Measurements from ENCODE around the gene JTB.

Gene JTB

DNA sequence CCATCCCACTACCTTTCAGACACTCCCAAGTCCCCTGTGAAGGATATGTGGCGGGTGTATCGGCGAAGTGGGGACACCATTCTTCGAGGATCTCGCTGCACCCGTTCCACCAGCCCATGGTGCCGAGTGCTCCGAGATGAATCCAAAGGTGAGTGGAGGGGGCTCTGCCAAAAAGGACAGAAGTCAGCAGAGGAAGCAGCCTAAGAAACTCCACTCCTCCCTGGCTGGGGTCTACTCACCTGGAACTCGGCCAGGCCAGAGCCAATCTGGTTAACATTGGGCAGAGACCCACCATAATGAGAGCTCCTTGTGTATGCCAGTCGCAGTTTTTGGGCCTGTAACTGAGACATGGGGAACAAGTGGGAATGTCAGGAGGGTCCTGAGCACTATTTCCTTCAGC lies 22.6 kb downstream of the JTB start:
- no peak for DNase-seq (ENCODE audit: low spot score in 2 of 2)
- Mint-ChIP-seq H3K4me3 (no peak overlapping the region), H3K36me3 (peaks cover 35% of the 10 kb centered on the region), H3K27me3 (no peaks in the 10 kb centered on the region), H3K4me1 (peaks cover 46% of the 10 kb centered on the region), H3K9me3 (no peaks in the 10 kb centered on the region), H3K27ac (peak overlapping the region; percentile 80)
- ATAC-seq (ENCODE audit: low read depth) = no peak

DNA sequence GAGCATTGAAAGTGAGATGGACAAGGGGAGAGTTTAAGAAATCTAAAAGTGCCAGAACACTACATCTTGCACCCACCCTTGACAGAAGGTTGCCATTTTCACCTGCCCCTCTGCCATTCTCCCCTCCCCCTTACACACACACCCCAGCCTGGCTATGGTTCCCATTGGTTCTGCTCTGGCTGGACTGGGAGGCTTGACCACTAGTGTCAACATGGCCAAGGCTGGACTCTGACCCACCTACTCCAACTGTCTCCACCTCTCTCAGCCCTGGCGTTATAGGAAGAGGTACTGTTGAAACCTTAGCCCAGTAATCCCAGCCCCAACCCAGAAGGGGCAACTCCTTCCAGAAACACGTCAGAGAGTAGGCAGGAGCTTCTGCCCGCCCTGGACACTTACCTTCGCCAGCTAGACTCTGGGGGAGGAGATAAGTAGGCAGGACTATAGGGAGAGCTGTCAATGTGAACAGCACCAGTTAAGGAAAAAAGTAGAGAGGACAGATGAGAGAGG lies 23.6 kb downstream of the JTB start:
- no peak for ATAC-seq (ENCODE audit: low read depth)
- H3K4me3 Mint-ChIP-seq = no peak overlapping the region
- no peaks in the 10 kb centered on the region for H3K9me3 Mint-ChIP-seq
- peaks cover 38% of the 10 kb centered on the region for H3K36me3 Mint-ChIP-seq
- H3K4me1 Mint-ChIP-seq = peaks cover 46% of the 10 kb centered on the region
- no peaks in the 10 kb centered on the region for H3K27me3 Mint-ChIP-seq
- DNase-seq (ENCODE audit: low spot score in 2 of 2) = no peak
- H3K27ac Mint-ChIP-seq = peak overlapping the region; percentile 80

GRCh38 chr1:153951801-153952200 lies 25.7 kb downstream of the JTB start:
- Mint-ChIP-seq H3K4me1 (peaks cover 46% of the 10 kb centered on the region), H3K4me3 (no peak overlapping the region), H3K9me3 (no peaks in the 10 kb centered on the region), H3K27me3 (no peaks in the 10 kb centered on the region), H3K27ac (no peak overlapping the region), H3K36me3 (peaks cover 42% of the 10 kb centered on the region)
- no peak for DNase-seq (ENCODE audit: low spot score in 2 of 2)
- no peak for ATAC-seq (ENCODE audit: low read depth)

GRCh38 chr1:153951183-153951582 lies 26.3 kb downstream of the JTB start:
- Mint-ChIP-seq H3K4me3 (no peak overlapping the region), H3K9me3 (no peaks in the 10 kb centered on the region), H3K36me3 (peaks cover 42% of the 10 kb centered on the region), H3K4me1 (peaks cover 42% of the 10 kb centered on the region), H3K27ac (peak overlapping the region; percentile 56), H3K27me3 (no peaks in the 10 kb centered on the region)
- DNase-seq (ENCODE audit: low spot score in 2 of 2) (no peak), ATAC-seq (ENCODE audit: low read depth) (no peak)

DNA sequence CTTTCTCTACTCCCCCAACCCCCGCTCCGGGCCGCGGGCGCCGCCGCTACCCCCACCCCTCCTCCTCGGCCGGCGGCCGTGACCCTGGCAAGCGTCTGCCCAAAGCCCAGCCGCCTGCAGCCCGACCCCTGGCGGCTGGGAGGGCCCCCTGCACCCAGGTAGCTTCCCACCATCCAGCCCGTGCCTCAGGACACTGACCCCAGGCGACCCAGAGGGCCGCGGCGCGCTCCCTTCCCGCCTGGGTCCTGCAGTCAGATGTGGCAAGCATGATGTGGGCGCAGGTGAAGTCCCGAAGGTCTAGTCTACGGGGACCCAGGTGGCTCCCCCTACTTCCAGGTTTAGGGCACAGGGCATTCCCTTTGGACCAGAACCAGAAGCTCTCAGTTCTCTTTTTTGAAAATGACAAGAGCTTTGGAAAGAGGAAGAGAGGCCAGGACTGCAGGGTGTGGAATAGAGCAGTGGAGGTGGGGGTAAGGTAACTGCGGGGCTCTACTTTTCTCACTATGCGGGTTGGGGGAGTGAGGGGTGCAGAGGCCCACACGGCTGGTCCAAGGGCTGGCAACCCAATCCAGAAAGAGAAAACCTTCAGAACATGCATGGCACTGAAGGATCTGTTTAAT lies 30.7 kb downstream of the JTB start, which contains the start of gene DENND4B:
TSS of gene DENND4B (minus strand) at position 97 of the 620 bp plus-strand sequence. CDS start 2,344 bp downstream, outside the sequence.
- Mint-ChIP-seq H3K4me1 (peaks cover 44% of the 10 kb centered on the region), H3K36me3 (peaks cover 35% of the 10 kb centered on the region), H3K27ac (peak within 1 kb of the TSS; percentile 98), H3K4me3 (peak within 1 kb of the TSS; percentile 97), H3K9me3 (no peaks in the 10 kb centered on the region), H3K27me3 (no peaks in the 10 kb centered on the region)
- peak; percentile 73 to 77 for DNase-seq (ENCODE audit: low spot score in 2 of 2)
- peak; percentile 42 for ATAC-seq (ENCODE audit: low read depth)

- H3K9me3 Mint-ChIP-seq = no peaks in the 10 kb centered on the region
- peaks cover 40% of the 10 kb centered on the region for H3K4me1 Mint-ChIP-seq
- peak overlapping the region; percentile 98 for H3K27ac Mint-ChIP-seq
- peak; percentile 74 for ATAC-seq (ENCODE audit: low read depth)
- H3K36me3 Mint-ChIP-seq = peaks cover 29% of the 10 kb centered on the region
- DNase-seq (ENCODE audit: low spot score in 2 of 2) = peak; percentile 90 to 95
- H3K27me3 Mint-ChIP-seq = no peaks in the 10 kb centered on the region
- H3K4me3 Mint-ChIP-seq = peak overlapping the region; percentile 97
These were observed 31.5 kb downstream of the JTB start for GRCh38 chr1:153945795-153946621.

DNA sequence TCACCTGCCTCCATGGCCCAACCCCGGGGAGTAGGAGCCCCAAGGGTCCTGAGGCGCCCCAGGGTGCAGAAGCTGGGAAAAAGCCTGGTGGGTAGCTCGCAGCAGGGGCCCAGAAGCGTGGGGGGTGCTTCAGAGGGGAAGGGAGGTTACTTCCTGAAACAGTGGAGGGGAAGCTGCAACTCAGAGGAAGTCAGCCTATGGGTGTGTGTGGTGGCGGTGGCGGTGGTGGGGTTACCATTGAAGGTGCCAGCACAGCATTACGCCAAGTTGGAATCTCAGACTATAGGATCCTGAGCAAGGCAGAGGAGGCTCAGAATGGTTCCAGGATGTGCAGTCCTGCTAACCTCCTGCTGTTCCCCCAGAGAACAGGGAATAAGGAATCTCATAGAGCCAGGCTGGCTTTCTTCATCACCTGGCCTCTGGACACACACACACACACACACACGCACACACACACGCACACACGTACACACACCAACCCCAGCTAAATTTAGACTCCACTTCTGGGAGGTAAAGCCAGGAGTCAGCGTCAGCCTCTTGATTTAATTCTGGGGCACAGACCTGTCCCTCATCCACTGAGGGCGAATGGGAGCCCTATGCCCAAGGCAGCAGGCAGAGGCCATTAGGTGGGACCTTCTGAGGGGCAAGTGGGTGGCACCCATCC lies 32.2 kb downstream of the JTB start:
- DNase-seq (ENCODE audit: low spot score in 2 of 2) (peak; percentile 69 to 79), ATAC-seq (ENCODE audit: low read depth) (peak; percentile 55)
- Mint-ChIP-seq H3K4me1 (peaks cover 38% of the 10 kb centered on the region), H3K27ac (peak overlapping the region; percentile 98), H3K9me3 (no peaks in the 10 kb centered on the region), H3K4me3 (peak overlapping the region; percentile 97), H3K27me3 (no peaks in the 10 kb centered on the region), H3K36me3 (peaks cover 26% of the 10 kb centered on the region)

- H3K36me3 Mint-ChIP-seq = peaks cover 27% of the 10 kb centered on the region
- no peak for ATAC-seq (ENCODE audit: low read depth)
- H3K27ac Mint-ChIP-seq = peak overlapping the region; percentile 98
- peak overlapping the region; percentile 97 for H3K4me3 Mint-ChIP-seq
- peaks cover 38% of the 10 kb centered on the region for H3K4me1 Mint-ChIP-seq
- H3K27me3 Mint-ChIP-seq = no peaks in the 10 kb centered on the region
- H3K9me3 Mint-ChIP-seq = no peaks in the 10 kb centered on the region
- DNase-seq (ENCODE audit: low spot score in 2 of 2) = no peak
These were observed 32.7 kb downstream of the JTB start for GRCh38 chr1:153944827-153945117.

DNA sequence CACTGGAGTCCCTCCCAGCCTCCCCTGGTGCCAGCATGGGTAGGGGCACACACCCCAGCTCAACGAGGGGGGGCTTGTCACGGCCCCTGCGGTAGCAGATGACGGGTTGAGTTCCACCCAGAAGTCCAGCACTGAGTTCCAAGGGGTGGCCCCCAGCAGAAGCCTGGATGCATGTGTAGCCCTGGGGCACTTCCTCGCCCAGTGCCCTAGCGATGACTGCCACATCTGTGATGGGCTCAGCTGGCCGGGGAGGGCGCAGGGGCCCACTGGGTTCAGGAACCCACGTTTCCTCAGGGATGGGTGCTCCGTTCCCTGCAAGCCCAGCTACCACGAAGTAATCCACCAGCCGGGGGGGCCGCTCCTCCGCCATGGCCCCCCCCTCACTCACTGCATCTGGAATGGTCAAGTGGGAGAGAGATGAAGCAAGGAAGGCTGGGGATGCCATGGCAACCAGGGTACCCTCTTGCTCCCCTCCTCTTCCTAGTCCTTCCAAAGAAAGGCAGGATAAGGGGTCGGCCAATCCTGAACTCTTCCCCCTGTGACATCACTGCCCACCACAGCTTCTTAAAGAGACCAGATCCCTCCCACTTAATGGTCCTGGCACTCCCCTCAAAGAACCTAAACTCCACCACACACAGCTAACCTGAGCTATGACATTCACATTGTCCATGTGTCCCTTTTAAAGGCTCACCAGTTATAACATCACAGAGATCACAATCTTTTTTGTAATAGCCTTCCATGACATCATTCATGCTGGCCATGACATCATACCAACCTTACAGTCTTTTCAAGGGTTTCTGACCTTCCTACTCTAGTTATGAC lies 33.3 kb downstream of the JTB start:
- Mint-ChIP-seq H3K4me1 (peaks cover 39% of the 10 kb centered on the region), H3K36me3 (peaks cover 30% of the 10 kb centered on the region), H3K27ac (peak overlapping the region; percentile 98), H3K9me3 (no peaks in the 10 kb centered on the region), H3K4me3 (peak overlapping the region; percentile 97), H3K27me3 (no peaks in the 10 kb centered on the region)
- ATAC-seq (ENCODE audit: low read depth) (no peak), DNase-seq (ENCODE audit: low spot score in 2 of 2) (no peak)

GRCh38 chr1:153942766-153943549 lies 34.5 kb downstream of the JTB start:
- Mint-ChIP-seq H3K27me3 (no peaks in the 10 kb centered on the region), H3K4me1 (peaks cover 37% of the 10 kb centered on the region), H3K9me3 (no peaks in the 10 kb centered on the region), H3K36me3 (peaks cover 27% of the 10 kb centered on the region), H3K27ac (peak overlapping the region; percentile 84), H3K4me3 (peak overlapping the region; percentile 14)
- no peak for DNase-seq (ENCODE audit: low spot score in 2 of 2)
- ATAC-seq (ENCODE audit: low read depth) = no peak

GRCh38 chr1:153941826-153942725 lies 35.4 kb downstream of the JTB start:
- ATAC-seq (ENCODE audit: low read depth) = no peak
- Mint-ChIP-seq H3K4me3 (no peak overlapping the region), H3K27ac (no peak overlapping the region), H3K36me3 (peaks cover 33% of the 10 kb centered on the region), H3K27me3 (no peaks in the 10 kb centered on the region), H3K9me3 (no peaks in the 10 kb centered on the region), H3K4me1 (peaks cover 34% of the 10 kb centered on the region)
- no peak for DNase-seq (ENCODE audit: low spot score in 2 of 2)

DNA sequence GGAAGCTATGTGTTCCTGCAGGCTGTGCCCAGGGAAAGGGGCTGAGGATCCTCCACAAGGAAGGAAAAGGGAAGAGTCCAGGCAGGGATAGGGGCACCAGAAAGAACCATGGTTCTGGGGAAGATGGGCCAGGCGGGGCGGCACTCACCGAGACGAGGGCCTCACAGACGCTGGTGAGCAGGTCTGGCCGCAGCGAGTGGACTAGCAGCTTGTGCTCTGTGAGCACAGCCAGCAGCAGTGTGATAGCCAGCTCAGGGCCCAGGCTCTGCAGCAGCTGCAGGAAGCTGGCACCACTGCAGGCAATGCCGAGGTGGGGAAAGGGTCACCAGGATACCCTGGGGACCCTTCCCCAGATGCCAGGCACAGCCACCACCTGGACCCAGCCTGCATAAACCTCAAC lies 36.7 kb downstream of the JTB start:
- peaks cover 30% of the 10 kb centered on the region for H3K4me1 Mint-ChIP-seq
- H3K27me3 Mint-ChIP-seq = no peaks in the 10 kb centered on the region
- no peaks in the 10 kb centered on the region for H3K9me3 Mint-ChIP-seq
- peaks cover 41% of the 10 kb centered on the region for H3K36me3 Mint-ChIP-seq
- DNase-seq (ENCODE audit: low spot score in 2 of 2) = no peak
- ATAC-seq (ENCODE audit: low read depth) = no peak
- no peak overlapping the region for H3K4me3 Mint-ChIP-seq
- H3K27ac Mint-ChIP-seq = peak overlapping the region; percentile 80
